Osteoblast (primary cell): ENCODE results near the gene DPM1. TPM values are rescaled to one million over a fixed set of nuclear protein-coding genes. Genes with fewer than 3 reads are reported as not detected.

Experiments used
- DNase-seq: peaks from one replicate; pipeline ENCODE4 v3.0.0; 2011; ENCODE audit warnings: low spot score, mixed read lengths; ENCODE audit not compliant: insufficient read length; ENCODE audit errors: missing footprints
- H2AFZ ChIP-seq: 2 replicates; pipeline ENCODE4 v1.6.0; 2011; ENCODE audit warnings: mild to moderate bottlenecking, low read length
- H3K27ac ChIP-seq: 2 replicates; pipeline ENCODE4 v1.5.1; 2011; ENCODE audit warnings: mild to moderate bottlenecking, low read depth, low read length, moderate library complexity
- H3K27me3 ChIP-seq: 2 replicates; pipeline ENCODE4 v1.6.0; 2012; ENCODE audit warnings: mild to moderate bottlenecking, control low read depth, inconsistent platforms, low read length, moderate library complexity; ENCODE audit not compliant: insufficient read depth
- H3K36me3 ChIP-seq: 2 replicates; pipeline ENCODE4 v1.5.1; 2011; ENCODE audit warnings: mild to moderate bottlenecking, low read length, control low read depth, moderate library complexity; ENCODE audit not compliant: insufficient read depth
- H3K4me1 ChIP-seq: 2 replicates; pipeline ENCODE4 v1.5.1; 2011; ENCODE audit warnings: mild to moderate bottlenecking, low read length, control low read depth, moderate library complexity; ENCODE audit not compliant: insufficient read depth
- H3K4me2 ChIP-seq: 2 replicates; pipeline ENCODE4 v1.6.0; 2011; ENCODE audit warnings: mild to moderate bottlenecking, low read length; ENCODE audit not compliant: insufficient read depth
- H3K4me3 ChIP-seq: fragments of 200-600 bp; sonication (generic); 3 replicates; pipeline ENCODE4 v1.5.1; 2012; ENCODE audit warnings: mild to moderate bottlenecking, low read length, inconsistent platforms; ENCODE audit not compliant: insufficient read depth
- H3K79me2 ChIP-seq: 2 replicates; pipeline ENCODE4 v1.6.0; 2012; ENCODE audit warnings: mild to moderate bottlenecking, low read length, control low read depth, inconsistent platforms; ENCODE audit not compliant: insufficient read depth
- H3K9me3 ChIP-seq: 2 replicates; pipeline ENCODE4 v1.5.1; 2011; ENCODE audit warnings: low read depth, low read length, control low read depth
- H4K20me1 ChIP-seq: 2 replicates; pipeline ENCODE4 v1.6.0; 2012; ENCODE audit warnings: mild to moderate bottlenecking, low read length, control low read depth; ENCODE audit not compliant: insufficient read depth
- total RNA-seq: library from RNA; depleted of rRNA; stranded (reverse); fragments of >200 nt; gene quantifications from 2 replicates; pipeline ENCODE4 v1.2.3, GENCODE V29; 2012
- TF ChIP-seq, protein P1 (sequence below): IDR thresholded peaks from 2 replicates; pipeline ENCODE4 v1.5.1; 2011; ENCODE audit warnings: mild to moderate bottlenecking, low read depth, low read length, moderate library complexity; ENCODE audit errors: extremely low read depth

DPM1 gene
- total RNA-seq, 1 donor: 53.2 TPM

DNA sequence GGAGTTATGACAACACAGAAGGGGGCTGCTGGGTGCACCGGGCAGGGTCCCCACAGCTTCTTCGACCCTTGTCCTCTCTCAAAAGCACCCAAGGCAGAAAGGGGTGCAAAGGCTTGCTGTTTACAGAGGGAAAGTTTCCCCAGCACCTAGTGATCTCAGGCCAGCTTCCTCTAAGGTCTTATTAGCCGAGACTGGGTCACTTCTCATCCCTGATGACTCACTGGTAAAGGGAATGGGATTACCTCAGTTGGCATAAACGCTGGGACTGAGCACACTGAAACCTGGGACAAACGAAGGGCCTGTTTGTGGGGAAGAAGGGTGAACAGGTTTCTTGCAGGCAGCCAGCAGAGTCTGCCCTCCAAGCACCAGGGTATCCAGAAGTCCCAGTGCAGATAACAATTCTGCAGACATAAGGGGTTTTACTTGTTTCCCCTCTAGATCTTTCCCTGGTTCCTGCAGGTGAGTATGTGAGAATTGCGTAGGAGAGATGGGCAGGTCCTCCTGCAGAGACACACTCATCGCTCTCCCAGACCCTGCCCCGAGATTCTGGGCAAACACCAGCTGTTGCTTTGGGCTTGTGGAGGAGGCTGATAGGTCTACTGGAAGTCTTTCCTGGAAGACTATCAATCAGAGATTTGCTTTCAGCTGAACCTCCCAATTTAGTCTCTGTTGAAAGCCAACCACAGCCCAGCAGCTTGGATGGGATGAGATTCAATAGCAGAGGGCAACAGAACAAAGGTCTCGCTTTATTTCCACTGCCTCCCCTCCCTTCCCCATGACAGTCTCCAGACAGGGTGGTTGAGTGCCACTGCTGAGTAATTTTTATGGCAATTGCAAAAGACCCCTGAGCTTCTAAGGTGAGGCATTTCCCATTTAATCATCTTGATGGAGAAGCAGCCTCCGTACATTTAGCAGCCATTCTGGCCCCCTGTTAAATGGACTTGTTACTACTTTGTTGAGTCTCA lies 38.9 kb upstream of the DPM1 start:
- DNase-seq: peak; percentile 91

DNA sequence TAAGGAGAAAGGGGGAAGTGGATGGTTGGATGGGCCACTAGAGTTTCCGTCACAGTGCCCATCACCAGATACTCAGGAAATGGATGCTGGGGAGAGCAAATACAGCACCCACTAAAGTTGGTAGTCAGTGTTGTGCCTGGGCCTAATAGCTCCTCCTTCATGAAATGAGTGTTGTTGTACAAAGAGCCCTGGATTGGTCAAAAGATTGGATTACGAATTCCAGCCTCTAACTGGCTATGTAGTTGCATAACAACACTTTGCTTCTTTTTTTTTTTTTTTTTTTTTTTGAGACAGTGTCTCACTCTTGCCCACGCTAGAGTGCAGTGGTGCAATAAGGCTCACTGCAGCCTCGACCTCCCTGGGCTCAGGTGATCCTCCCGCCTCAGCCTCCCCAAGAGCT lies 37.2 kb upstream of the DPM1 start:
- TF ChIP-seq, protein P1, sequence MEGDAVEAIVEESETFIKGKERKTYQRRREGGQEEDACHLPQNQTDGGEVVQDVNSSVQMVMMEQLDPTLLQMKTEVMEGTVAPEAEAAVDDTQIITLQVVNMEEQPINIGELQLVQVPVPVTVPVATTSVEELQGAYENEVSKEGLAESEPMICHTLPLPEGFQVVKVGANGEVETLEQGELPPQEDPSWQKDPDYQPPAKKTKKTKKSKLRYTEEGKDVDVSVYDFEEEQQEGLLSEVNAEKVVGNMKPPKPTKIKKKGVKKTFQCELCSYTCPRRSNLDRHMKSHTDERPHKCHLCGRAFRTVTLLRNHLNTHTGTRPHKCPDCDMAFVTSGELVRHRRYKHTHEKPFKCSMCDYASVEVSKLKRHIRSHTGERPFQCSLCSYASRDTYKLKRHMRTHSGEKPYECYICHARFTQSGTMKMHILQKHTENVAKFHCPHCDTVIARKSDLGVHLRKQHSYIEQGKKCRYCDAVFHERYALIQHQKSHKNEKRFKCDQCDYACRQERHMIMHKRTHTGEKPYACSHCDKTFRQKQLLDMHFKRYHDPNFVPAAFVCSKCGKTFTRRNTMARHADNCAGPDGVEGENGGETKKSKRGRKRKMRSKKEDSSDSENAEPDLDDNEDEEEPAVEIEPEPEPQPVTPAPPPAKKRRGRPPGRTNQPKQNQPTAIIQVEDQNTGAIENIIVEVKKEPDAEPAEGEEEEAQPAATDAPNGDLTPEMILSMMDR: no peak
- Histone ChIP-seq H3K4me2 (no peak overlapping the region), H2AFZ (no peak overlapping the region), H4K20me1 (no peaks in the 10 kb centered on the region), H3K9me3 (no peaks in the 10 kb centered on the region), H3K27ac (no peak overlapping the region), H3K27me3 (peaks cover 4% of the 10 kb centered on the region), H3K4me1 (peaks cover 7% of the 10 kb centered on the region), H3K36me3 (no peaks in the 10 kb centered on the region), H3K4me3 (no peak overlapping the region), H3K79me2 (no peaks in the 10 kb centered on the region)
- DNase-seq: no peak

More for the DNA sequence above, 38.9 kb upstream of the DPM1 start:
- H3K36me3 ChIP-seq: no peaks in the 10 kb centered on the region
- TF ChIP-seq, protein P1: no peak
- no peak overlapping the region for H3K4me3 ChIP-seq
- no peak overlapping the region for H3K4me2 ChIP-seq
- no peak overlapping the region for H2AFZ ChIP-seq
- no peak overlapping the region for H3K27ac ChIP-seq
- no peaks in the 10 kb centered on the region for H3K79me2 ChIP-seq
- H3K27me3 ChIP-seq: peaks cover 4% of the 10 kb centered on the region
- H4K20me1 ChIP-seq: no peaks in the 10 kb centered on the region
- peaks cover 7% of the 10 kb centered on the region for H3K4me1 ChIP-seq
- no peaks in the 10 kb centered on the region for H3K9me3 ChIP-seq

DNA sequence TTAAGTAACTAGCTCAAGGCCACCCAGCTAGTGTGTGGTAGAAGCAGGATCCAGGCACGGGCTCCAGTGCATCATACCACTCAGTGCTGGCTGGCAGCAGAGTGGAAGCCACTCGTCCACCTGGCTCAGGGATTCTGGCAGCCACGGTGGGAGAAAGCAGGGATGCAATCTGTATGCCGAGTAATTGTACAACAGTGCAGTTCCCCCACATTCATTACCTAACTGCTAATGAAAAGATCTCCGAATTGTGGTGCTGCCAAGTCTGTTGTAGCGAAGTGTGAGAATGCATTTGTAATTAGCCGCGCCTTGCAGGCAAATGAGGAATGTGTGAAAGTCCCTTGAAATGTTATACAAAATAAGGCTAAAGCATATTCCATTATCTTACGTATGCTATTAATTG lies 35.5 kb upstream of the DPM1 start:
- Histone ChIP-seq H2AFZ (no peak overlapping the region), H3K27ac (no peak overlapping the region), H3K4me3 (no peak overlapping the region)

More for the DNA sequence above, 35.5 kb upstream of the DPM1 start:
- Histone ChIP-seq H3K4me2 (no peak overlapping the region), H3K9me3 (no peaks in the 10 kb centered on the region), H3K36me3 (no peaks in the 10 kb centered on the region), H3K4me1 (peaks cover 7% of the 10 kb centered on the region), H4K20me1 (no peaks in the 10 kb centered on the region), H3K27me3 (peaks cover 4% of the 10 kb centered on the region), H3K79me2 (no peaks in the 10 kb centered on the region)
- no peak for DNase-seq
- TF ChIP-seq, protein P1: no peak
